GM21723 (cell line): ENCODE measurements around the gene AZIN2.
"Not testable (repeated sequence)": the region's sequence is repeated elsewhere in the genome, so short reads cannot be mapped to it uniquely, and the experiment has no call there.

Experiments
- ATAC-seq: cut with Tn5 transposase; IDR thresholded peaks from one replicate; pipeline ENCODE4 v1.9.1; 2021; ENCODE audit warnings: mild to moderate bottlenecking, moderate library complexity; ENCODE audit not compliant: unreplicated experiment

Gene AZIN2

DNA sequence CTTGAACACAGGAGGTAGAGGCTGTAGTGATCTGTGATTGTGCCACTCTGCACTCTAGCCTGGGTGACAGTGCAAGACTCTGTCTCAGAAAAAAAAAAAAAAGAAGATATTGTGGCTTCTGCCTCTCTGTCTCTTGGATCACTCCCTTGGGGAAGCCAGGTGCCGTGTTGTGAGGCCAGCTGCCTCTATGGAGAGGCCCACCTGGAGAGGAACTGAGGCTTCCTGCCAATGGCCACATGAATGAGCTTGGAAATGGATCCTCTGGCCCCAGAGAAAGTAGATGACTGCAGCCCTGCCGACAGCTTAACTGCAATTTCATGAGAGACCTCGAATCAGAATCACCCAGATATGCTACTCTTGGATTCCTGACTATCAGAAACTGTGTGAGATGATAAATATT, 24.5 kb upstream of the AZIN2 start:
- ATAC-seq = no peak

DNA sequence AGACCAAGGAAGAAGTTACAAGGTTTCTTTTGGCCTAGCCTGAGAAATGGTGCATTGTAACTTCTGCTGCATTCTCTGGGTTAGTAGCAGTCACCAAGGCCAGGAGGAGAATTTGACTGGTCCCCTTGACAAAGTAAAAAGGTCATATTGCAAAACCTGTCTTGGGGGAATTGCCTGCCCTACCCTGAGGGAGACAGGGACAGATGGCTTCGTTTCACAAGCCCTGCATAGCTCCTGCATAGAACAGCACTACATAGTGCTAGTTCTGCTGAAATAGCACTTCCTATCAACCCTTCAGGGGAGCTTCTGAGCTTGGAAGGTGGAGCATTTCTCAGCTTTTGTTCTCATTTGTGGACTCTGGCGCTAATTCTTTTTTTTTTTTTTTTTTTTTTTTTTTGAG, 23.9 kb upstream of the AZIN2 start:
- no peak for ATAC-seq

DNA sequence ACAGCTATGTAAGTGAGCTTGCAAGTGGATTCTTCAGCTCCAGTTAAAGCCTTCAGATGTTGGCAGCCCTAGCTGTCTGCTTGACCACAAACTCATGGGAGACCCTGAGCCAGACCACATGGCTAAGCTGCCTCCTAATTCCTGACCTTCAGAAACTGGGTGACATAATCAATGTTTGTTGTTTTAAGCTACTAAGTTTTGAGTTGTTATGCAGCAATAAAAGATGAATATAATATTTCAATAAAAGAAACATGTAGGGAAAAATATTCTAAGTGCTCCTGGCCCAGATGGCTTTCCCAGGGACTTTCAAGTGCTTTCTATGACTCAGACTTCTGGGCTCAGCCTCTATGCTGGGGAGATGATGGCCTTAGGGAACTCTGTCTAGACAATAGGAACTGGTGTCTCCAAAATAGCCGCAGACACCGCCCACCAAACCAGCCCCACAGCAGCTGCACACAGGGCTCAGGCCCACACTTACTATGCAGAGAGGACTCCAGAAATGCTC, 20.3 kb upstream of the AZIN2 start:
- ATAC-seq = no peak

DNA sequence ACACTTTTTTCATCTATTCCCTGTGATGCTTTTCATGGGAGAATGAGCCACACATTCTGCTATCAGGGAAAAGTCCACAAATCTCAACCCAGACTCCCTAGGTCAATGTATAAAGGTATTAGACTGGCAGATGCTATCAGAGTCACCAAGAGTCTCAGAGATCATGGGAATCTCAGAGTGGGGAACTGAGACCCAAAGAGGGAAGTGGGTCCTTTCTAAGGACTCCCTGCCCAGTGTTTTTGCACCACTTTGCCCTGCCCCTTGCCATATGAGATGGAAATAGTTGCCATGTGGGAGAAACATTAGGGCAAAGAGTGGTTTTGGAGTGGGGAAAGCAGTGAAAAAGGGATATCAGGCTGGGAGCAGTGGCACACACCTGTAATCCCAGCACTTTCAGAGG, 19.1 kb upstream of the AZIN2 start:
- no peak for ATAC-seq

DNA sequence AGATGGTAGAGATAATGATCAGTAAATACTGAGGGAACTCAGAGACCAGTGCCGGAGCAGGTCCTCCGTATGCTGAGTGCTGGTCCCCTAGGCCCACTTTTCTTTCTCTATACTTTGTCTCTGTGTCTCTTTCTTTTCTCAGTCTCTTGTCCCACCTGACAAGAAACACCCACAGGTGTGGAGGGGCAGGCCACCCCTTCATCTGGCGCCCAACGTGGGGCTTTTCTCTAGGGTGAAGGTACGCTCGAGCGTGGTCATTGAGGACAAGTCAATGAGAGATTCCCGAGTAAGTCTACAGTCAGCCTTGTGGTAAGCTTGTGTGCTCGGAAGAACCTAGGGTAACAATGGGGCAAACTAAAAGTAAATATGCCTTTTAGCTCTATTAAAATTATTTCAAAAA, 16.7 kb upstream of the AZIN2 start:
- ATAC-seq = not testable (repeated sequence)

DNA sequence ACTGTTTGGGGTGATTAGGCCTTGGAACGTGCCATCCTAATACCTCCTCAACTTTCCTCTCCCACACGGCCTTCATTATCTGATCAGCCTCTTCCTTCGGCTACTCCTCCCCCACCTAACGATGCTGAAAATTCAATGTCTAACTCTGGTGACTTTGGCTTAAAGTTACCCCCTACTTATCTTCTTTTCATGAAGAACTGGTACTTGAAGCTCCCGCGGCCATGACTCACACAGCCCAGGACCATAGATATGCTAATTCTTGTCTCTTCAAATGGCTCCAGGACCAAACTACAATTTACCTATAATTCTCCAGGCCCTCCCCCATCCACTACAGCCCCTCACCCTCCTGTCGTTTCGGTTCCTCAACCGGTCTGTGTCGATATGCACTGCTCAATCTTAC, 15.7 kb upstream of the AZIN2 start:
- no peak for ATAC-seq

DNA sequence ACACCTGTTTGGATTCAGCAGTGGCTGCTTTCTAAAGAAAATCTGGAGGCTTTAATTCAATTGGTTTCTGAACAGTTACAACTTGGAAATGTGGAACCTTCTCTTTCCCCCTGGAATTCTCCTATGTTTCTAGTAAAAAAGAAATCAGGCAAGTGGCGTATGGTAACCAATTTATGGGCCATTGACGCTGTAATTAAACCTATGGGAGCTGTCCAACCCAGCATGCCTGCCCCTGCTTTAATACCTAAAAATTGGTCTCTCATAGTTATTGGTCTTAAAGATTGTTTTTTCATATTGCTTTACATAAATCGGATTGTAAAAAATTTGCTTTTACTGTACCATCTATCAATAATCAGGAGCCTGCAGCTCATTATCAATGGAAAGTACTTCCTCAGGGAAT, 14.5 kb upstream of the AZIN2 start:
- ATAC-seq = not testable (repeated sequence)

DNA sequence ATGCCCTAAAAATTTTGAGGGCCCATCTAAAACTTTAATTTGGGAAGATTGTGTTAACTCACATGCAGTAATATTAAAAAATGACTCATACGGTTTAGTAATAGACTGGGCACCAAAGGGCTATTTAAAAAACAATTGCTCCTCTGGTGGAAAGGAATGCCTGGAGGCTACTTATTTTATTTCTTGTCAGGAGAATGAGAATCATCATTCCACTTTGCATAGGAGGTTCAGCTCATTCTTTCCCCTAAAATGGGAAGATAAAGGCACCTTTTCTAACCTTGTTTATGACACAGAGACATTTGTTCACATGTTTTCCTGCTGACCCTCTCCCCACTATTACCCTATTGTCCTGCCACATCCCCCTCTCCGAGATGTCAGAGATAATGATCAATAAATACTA, 12.8 kb upstream of the AZIN2 start:
- ATAC-seq = not testable (repeated sequence)

DNA sequence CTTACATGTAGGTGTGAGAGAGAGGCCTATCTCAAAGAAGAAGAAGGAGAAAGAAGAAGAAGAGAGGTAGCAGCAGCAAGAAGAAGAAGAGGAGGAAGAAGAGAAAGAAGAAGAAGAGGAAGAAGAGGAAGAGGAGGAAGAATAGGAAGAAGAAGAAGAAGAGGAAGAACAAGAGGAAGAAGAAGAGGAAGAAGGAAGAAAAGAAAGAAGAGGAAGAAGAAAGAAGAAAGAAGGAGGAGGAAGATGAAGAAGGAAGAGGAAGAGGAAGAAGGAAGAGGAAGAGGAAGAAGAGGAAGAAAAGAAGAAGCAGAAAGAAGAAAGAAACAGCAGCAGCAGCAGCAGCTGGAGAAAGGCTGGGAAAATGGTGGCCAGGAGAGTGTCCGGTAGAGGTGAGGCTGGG, 10.3 kb upstream of the AZIN2 start:
- ATAC-seq = no peak

DNA sequence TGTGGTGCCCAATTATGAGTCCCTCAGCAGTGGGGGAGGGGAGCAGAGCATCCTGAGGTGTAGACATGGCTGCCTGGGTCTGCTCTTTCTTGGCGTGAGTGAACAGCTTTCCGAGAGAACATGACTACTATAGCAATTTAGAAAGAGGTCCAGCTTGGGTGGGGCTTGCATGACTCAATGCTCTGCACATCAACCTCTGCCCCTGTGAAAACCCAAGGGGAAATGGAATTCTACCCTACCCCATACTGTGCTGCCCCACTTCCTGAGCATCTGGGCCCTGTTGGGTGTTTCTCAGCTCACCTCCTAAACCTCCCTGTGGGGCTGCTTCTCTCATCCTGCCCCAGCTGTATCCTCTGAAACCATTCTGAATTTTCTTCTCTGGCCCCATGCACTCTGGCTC, 8.2 kb upstream of the AZIN2 start:
- no peak for ATAC-seq

DNA sequence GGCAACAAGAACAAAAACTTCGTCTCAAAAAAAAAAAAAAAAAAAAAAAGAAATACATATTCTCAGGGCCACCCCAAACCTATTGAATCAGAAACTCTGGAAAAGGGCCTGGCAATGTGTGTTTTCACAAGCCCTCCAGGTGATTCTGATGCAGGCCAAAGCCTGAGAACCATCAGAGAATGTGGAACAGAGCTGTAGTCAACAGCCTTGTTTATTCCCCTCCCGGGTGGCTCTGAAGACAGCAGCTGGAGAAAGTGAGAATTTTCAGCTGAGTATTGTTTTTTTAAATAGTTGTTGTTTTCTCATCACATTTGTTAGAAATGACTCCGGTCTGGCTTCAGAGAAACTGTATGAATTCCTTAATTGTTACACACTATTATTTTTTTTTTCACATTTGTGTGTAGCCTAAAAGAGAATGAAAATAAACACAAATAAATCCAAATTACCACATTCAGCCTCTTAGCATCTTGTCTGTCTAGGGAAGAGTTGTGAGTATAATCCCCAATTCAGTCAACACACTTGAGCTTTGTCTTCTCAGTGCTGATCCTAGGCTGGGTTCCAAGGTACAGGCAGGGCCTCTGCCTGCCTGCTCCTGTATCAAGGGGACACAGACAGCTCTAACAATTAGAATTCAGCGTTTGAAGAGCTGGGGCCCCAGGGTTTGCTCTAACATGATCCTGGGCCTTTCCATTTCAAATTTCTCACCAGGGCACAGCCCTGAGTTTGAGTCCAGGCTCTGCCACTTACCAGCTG, 6.6 kb upstream of the AZIN2 start:
- ATAC-seq = no peak

DNA sequence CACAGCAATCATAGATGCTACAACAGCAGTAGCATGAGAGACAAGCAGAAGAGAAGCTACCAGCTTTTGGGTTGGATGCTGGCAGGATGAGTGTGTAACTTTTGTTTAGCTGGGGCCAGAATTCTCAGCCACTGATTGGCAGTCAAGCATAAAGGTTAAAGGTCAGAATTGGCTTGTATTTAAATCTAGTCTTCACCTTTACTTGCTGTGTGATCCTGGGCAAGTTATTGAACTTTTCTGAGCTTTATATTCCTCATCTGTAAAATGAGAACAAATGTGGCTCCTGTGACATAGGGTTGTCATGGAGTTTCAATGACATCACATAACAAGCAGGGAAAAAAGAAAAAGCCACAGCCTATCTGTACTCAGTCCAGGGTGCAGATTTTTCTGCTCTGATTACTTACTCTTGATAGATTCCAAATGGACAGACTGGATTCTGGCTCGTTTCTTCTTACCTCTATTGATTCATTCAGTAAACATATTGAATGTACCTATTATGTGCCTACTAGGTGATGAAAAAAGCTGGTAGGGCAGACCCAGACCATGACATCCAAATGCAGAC, 2.8 kb upstream of the AZIN2 start:
- ATAC-seq = no peak

DNA sequence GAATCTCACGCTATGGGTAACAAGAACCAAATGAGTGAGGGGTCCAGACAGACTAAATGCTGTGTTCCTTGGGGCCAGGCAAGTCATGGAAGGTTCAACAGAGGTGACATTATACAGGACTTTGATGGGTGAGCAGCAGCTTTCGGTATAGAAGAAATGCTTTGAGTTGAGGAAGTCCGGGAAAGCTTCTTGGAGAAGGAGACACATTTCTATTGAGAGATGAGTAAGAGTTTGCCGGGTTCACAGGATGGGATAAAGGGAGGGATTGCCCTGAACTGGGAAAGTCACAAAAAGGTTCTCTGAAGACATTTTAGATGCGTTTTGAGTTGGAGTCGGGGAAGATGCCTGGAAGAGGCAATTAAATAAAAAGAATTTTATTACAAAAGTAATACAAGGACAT, 580 bp upstream of the AZIN2 start:
- no peak for ATAC-seq

DNA sequence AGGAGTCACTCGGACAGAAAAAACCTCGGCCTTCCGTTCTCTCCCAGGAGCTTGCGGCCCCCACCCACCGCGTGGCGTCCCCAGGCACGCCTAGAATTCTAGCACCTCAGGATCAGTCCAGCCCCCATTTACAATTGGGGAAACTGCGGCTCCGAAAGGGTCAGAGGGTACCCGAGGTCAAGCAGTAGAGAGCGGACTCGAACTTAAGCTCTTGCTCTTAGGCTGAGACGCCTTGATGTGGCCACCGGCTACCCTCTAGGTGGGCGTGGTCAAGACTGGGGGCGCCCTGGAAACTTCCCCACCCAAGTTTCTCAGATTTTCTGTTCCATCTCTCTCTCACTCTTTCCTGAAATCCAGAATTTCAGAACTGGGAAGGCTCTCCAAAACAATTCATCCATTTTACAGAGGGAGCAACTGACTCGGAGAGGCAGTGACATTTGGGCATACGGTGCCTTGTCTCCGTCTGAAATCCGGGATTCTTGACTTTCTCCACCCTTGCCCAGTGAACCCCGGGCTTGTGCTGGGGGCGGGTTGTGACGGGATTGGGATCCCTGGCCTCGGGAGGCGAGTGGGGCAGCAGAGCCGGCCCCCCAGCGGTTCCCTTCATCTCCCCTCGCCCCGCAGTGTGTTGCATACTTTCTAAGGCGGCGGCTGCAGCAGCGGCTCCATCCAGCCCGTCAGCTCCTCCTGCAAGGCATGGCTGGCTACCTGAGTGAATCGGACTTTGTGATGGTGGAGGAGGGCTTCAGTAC, 777 bp downstream of the AZIN2 start:
- ATAC-seq = no peak

DNA sequence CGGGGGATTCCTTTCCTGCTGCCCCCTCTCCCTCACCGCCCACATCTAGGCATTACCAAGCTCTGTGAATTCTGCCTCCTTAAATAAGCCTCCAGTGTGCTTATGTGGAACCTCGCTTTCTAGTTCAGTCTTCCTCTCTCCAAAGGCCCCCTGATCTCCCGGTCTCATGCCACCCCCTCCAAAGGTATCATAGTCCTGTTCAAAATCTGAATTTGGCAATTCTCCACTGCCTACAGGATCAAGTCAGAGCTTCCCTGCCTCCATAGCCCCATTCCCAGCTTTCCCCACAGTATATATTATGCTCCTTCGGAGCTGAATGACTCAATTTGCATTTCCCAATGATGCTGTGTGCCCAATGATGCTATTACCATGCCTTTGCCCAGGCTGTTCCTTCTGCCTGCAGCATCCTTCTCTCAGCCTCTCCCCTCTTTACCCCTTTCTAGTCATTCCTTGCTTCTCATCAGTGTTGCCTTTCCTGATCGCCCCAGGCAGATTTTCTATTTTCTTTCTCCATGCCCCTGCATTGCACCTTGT, 1.7 kb downstream of the AZIN2 start:
- ATAC-seq = no peak

DNA sequence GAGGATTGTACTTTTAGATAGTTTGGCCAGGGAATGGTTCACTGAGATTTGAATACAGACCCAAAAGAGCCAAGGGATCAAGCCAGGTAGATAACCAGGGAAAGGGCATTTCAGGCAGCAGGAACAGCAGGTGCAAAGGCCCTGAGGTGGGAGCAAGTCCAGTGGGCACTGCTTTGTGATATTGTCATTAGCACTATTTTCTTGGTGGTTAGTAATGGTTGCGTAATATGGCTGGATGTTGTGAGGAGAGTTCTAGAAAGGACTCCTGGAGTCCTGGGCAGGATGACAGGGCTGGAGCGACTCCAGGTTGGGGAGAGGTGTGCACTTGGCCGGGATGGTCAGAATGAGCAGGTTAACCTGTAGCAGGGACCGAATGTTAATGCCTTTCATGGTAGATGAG, 4.4 kb downstream of the AZIN2 start:
- no peak for ATAC-seq

DNA sequence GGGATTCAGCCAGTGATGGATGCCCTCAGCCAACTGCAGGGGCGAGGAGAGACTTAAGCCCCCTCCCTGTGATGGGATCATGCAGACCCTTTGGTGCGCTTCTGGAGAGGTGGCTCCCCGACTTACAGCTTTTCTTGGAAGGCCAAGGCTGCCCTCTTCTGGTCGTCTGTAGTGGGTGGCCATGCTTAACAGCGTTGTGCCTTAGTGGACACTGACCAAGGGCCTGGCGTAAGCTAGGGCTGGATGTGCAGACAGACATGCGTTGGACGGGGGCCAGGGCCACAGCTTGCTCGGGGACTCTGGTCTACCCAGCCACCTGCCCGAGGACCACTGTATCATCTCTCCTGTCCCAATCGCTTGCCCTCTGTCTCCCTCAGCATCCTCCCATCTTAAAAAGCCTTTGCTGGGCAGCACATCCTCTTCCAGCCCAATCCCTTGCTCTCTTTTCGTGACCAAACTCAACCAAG, 5.5 kb downstream of the AZIN2 start:
- no peak for ATAC-seq

DNA sequence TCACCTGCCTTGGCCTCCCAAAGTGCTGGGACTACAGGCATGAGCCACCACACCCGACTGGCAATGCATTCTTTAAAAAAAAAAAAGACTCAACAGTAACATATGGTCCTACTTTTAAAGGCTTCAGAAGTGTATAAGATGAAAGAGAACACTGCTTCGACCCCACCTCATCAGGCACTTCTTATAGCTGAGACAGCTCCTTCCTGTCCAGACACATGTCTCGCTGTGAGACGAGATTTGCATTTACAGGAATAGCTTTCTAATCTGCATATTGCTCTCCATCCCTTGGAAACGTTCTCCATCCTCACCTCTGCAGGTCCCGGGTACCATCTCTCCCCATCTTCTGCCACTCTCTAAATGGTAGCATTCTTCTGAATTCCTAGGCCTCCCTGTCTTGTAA, 6.7 kb downstream of the AZIN2 start:
- ATAC-seq = no peak

DNA sequence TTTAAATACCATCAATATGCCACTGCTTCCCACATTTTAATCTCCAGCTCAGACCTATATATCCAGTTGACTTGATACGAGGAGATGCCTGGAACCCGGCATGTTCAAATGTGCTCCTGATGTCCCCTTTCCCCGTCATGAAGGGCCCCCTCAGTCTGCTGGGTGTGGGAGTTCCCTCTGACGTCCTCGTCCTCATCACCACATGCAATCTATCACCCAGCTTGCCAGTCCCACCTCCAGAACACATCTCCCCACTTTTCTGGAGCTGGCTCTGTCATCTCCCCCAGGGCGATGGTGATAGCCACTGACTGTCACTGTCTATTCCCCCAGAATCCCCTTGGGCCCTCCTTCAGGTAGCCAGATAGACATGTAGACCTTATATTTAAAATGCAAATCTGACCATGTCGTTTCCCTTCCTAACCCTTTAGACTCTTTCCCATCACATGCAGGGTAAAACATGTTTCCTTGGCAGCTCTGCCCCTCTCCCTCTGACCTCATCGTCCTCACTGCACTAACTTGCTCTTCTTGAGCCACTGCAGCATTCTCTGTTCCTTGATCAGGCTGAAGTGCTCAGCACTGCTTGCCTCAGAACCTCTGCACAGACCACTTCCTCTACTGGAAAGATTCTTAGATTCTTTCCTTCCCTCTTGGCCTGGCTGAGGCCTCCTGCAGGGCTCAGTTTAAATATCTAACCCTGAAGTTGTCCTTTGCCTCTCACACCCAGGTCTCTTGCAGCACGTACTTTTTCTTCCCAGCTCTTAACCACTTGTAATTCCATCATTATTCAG, 7.4 kb downstream of the AZIN2 start:
- no peak for ATAC-seq

DNA sequence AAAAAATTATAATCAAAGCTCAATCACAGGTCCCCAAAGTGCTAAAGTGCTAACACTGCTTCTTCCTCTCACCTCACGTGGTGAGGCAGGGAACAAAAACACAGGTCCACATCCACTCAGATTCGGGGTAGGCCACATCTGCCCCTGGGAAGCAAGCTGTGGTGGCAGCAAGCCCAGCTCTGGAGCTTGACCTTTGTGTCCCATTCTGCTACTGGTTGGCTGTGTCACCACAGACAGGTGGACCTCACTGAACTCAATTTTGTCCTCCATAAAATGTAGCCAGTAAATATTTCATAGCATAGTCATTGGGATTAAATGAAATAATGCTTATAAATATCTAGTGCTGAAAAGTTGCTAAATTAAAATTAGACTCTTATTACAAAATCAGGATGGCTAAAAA, 8.5 kb downstream of the AZIN2 start:
- no peak for ATAC-seq

DNA sequence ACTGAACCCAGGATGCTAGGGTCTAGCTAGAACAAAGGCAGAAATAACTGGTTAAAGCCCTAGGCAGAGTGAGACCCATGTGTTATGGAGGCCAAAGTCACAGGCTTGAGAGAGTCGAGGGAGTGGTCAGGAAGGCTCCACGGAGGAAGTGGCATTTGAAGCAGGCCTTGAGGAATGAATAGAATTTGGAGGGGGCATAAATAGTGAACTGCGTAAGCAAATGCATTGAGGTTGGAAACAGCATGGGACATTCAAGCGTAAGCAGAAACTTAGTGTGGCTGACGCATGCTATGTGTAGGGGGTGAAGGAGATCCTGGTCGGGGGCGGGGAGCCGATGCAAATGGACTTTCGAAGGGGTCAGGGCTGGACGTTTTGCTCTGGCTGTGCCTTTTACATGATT, 11.5 kb downstream of the AZIN2 start:
- no peak for ATAC-seq
